T-cell (primary cell): ENCODE measurements around the gene PLEKHA4. TPM values are rescaled to one million over a fixed set of nuclear protein-coding genes. Genes with fewer than 3 reads are reported as not detected.

Experiments used
- ATAC-seq, 4 experiments: fragments of 200-7000 bp in 3 of 4; fragments of 150-1000 bp in 1 of 4; cut with Tn5 transposase; replicated peaks in 1 of 4; 1 replicate in 3 of 4; 2 replicates in 1 of 4; pipeline ENCODE4 v1.10.0; 2021; ENCODE audit warnings: moderate library complexity in 3 of 4, mild to moderate bottlenecking in 2 of 4, moderate number of reproducible peaks in 1 of 4
- CTCF ChIA-PET, 2 donors: fragments of 300-600 bp; sonication (Branson Sonifier 250); formaldehyde crosslinking; loops; one replicate each; lab custom pipeline; 2022; ENCODE audit warnings: antibody characterized with exemption in 2 of 2; lab: Charles Lee
- POLR2A ChIA-PET, 2 donors: fragments of 300-600 bp; sonication (Branson Sonifier 250); formaldehyde crosslinking; loops; one replicate each; lab custom pipeline; 2022; ENCODE audit warnings: antibody characterized with exemption in 2 of 2; lab: Charles Lee
- DNase-seq, 35 experiments: peaks; one replicate each; pipeline versions ENCODE4 v3.0.0 to v3.0.0-alpha.2; 2013 to 2023
- H3K27ac ChIP-seq: one replicate; pipeline ENCODE4 v1.5.1; 2013; ENCODE audit warnings: low read length
- H3K27me3 ChIP-seq, 2 experiments: replicated peaks in 1 of 2; 1 replicate in 1 of 2; 2 replicates in 1 of 2; pipeline versions ENCODE4 v1.6.1 to v1.7.0; 2013; ENCODE audit warnings: low read length in 1 of 2, mixed read lengths in 1 of 2; ENCODE audit not compliant: control insufficient read depth in 2 of 2, insufficient read depth in 2 of 2; ENCODE audit errors: extremely low read depth in 1 of 2
- H3K36me3 ChIP-seq, 2 donors: 1 replicate in 1 of 2; 2 replicates in 1 of 2; pipeline versions ENCODE4 v1.6.1 to v1.7.0; 2013; ENCODE audit warnings: low read length in 1 of 2; ENCODE audit not compliant: control insufficient read depth in 2 of 2, insufficient read depth in 1 of 2; ENCODE audit errors: extremely low read depth in 1 of 2
- H3K4me1 ChIP-seq, 2 experiments: 1 replicate in 1 of 2; 2 replicates in 1 of 2; pipeline versions ENCODE4 v1.6.1 to v1.7.0; 2013; ENCODE audit warnings: low read length in 2 of 2, mixed read lengths in 1 of 2; ENCODE audit not compliant: insufficient read depth in 2 of 2, control insufficient read depth in 1 of 2; ENCODE audit errors: extremely low read depth in 1 of 2
- H3K4me3 ChIP-seq, 2 donors: 1 replicate in 1 of 2; 2 replicates in 1 of 2; pipeline versions ENCODE4 v1.5.1 to v1.7.0; 2013; ENCODE audit warnings: mild to moderate bottlenecking in 2 of 2, low read length in 1 of 2, moderate library complexity in 1 of 2; ENCODE audit not compliant: control insufficient read depth in 1 of 2; ENCODE audit errors: extremely low read depth in 1 of 2
- H3K9me3 ChIP-seq: 2 replicates; pipeline ENCODE4 v1.7.0; 2013
- H3K27ac Mint-ChIP-seq, 2 donors: one replicate each; pipeline ENCODE4 v1.8.0; 2020 to 2021; ENCODE audit warnings: mild to moderate bottlenecking in 2 of 2, mixed read lengths in 2 of 2
- H3K27me3 Mint-ChIP-seq, 2 donors: one replicate each; pipeline ENCODE4 v1.8.0; 2021 to 2022; ENCODE audit warnings: mixed read lengths in 2 of 2
- H3K36me3 Mint-ChIP-seq: one replicate; pipeline ENCODE4 v1.8.0; 2021; ENCODE audit warnings: mixed read lengths
- H3K4me1 Mint-ChIP-seq, 3 donors: one replicate each; pipeline ENCODE4 v1.8.0; 2020 to 2022; ENCODE audit warnings: mixed read lengths in 3 of 3, mild to moderate bottlenecking in 1 of 3
- H3K4me3 Mint-ChIP-seq, 3 donors: one replicate each; pipeline ENCODE4 v1.8.0; 2020 to 2022; ENCODE audit warnings: mild to moderate bottlenecking in 3 of 3, mixed read lengths in 3 of 3, moderate library complexity in 3 of 3
- H3K9me3 Mint-ChIP-seq, 3 donors: one replicate each; pipeline ENCODE4 v1.8.0; 2020 to 2022; ENCODE audit warnings: mixed read lengths in 3 of 3
- WGBS: methylation state at CpG from one replicate; pipeline ENCODE4 v1.1.5; 2013; ENCODE audit warnings: missing lambda C conversion rate; ENCODE audit not compliant: insufficient coverage; 5-methylcytosine and 5-hydroxymethylcytosine counted together
- total RNA-seq, 35 experiments: library from RNA in 6 of 35; stranded (reverse) in 6 of 35; fragments of 120-200 nt in 1 of 35; gene quantifications; one replicate each; pipeline versions ENCODE4 v1.2.1 to v1.2.4 and lab custom pipeline; 2013 to 2026

Gene PLEKHA4
- total RNA-seq, 5 donors from 2014 or later (not counting 1 experiment from before 2014, with no cell fraction given): 2.7 to 11.8 (median 5.2) TPM

GRCh38 chr19:48833049-48833448 lies 35.4 kb downstream of the PLEKHA4 start:
- H3K4me3 ChIP-seq: no peak overlapping the region
- WGBS: 56% methylated on average over 2 of the region's 5 CpGs
- POLR2A ChIA-PET: no interaction called here

GRCh38 chr19:48830965-48831364 lies 37.5 kb downstream of the PLEKHA4 start:
- Histone ChIP-seq H3K4me1 (peaks cover 0 to 9% of the 10 kb centered on the region in 2 experiments), H3K27ac (no peak overlapping the region), H3K4me3 (no peak overlapping the region), H3K36me3 (no peaks in the 10 kb centered on the region), H3K9me3 (no peaks in the 10 kb centered on the region), H3K27me3 (peaks cover 0 to 17% of the 10 kb centered on the region in 2 experiments)
- Mint-ChIP-seq H3K9me3 (no peaks in the 10 kb centered on the region), H3K27ac (no peak overlapping the region), H3K36me3 (no peaks in the 10 kb centered on the region), H3K4me3 (no peak overlapping the region), H3K4me1 (peaks cover 6 to 10% (median 6%) of the 10 kb centered on the region in 3 donors), H3K27me3 (peaks cover 3 to 7% of the 10 kb centered on the region in 2 donors)
- DNase-seq: no peak
- ChIA-PET CTCF (interaction anchor here in 1 of 2 donors (1.0 kb wide), 2 partner anchors 12 to 37 kb away, joined by 3 read pairs; no protein-coding TSS in a partner anchor), POLR2A (no interaction called here)
- 80% methylated on average over 1 of the region's 4 CpGs for WGBS
- no peak for ATAC-seq

More at GRCh38 chr19:48833049-48833448, 35.4 kb downstream of the PLEKHA4 start:
- Histone ChIP-seq H3K4me1 (peaks cover 3 to 28% of the 10 kb centered on the region in 2 experiments), H3K9me3 (no peaks in the 10 kb centered on the region), H3K27me3 (peaks cover 0 to 37% of the 10 kb centered on the region in 2 experiments), H3K27ac (no peak overlapping the region), H3K36me3 (no peaks in the 10 kb centered on the region)
- Mint-ChIP-seq H3K27ac (no peak overlapping the region), H3K4me3 (peak overlapping the region in 1 of 3 donors; percentile 9), H3K27me3 (peaks cover 3 to 14% of the 10 kb centered on the region in 2 donors), H3K36me3 (no peaks in the 10 kb centered on the region), H3K9me3 (no peaks in the 10 kb centered on the region), H3K4me1 (peaks cover 18 to 25% (median 19%) of the 10 kb centered on the region in 3 donors)
- DNase-seq: no peak
- no peak for ATAC-seq
- CTCF ChIA-PET: no interaction called here

- no peaks in the 10 kb centered on the region for H3K9me3 ChIP-seq
- Mint-ChIP-seq H3K9me3 (no peaks in the 10 kb centered on the region), H3K4me1 (peaks cover 0 to 4% (median 0%) of the 10 kb centered on the region in 3 donors), H3K36me3 (no peaks in the 10 kb centered on the region), H3K27me3 (peaks cover 3% of the 10 kb centered on the region in 2 donors), H3K27ac (no peak overlapping the region), H3K4me3 (no peak overlapping the region)
- H3K36me3 ChIP-seq: no peaks in the 10 kb centered on the region
- no peak for ATAC-seq
- POLR2A ChIA-PET: no interaction called here
- no peak overlapping the region for H3K4me3 ChIP-seq
- H3K27ac ChIP-seq: no peak overlapping the region
- H3K4me1 ChIP-seq: peaks cover 0 to under 1% of the 10 kb centered on the region in 2 experiments
- H3K27me3 ChIP-seq: peaks cover 0 to 9% of the 10 kb centered on the region in 2 experiments
- no peak for DNase-seq
- WGBS: 92% methylated on average over 9 of the region's 9 CpGs
- CTCF ChIA-PET: interaction anchor here (0.7 to 1.0 kb wide), 2 partner anchors 12 to 13 kb away, joined by 3 to 8 read pairs; no protein-coding TSS in a partner anchor
These were observed 38.3 kb downstream of the PLEKHA4 start for GRCh38 chr19:48830088-48830487.

GRCh38 chr19:48826606-48827020 lies 41.8 kb downstream of the PLEKHA4 start:
- H3K4me1 ChIP-seq: no peaks in the 10 kb centered on the region
- H3K9me3 Mint-ChIP-seq: no peaks in the 10 kb centered on the region
- no peaks in the 10 kb centered on the region for H3K36me3 ChIP-seq
- no peak overlapping the region for H3K27ac ChIP-seq
- no peak overlapping the region for H3K4me3 Mint-ChIP-seq
- 81% methylated on average over 3 of the region's 8 CpGs for WGBS
- H3K4me1 Mint-ChIP-seq: no peaks in the 10 kb centered on the region
- H3K27me3 Mint-ChIP-seq: peaks cover 3% of the 10 kb centered on the region in 2 donors
- no peaks in the 10 kb centered on the region for H3K36me3 Mint-ChIP-seq
- POLR2A ChIA-PET: no interaction called here
- no peaks in the 10 kb centered on the region for H3K9me3 ChIP-seq
- H3K27me3 ChIP-seq: peaks cover 0 to 3% of the 10 kb centered on the region in 2 experiments
- CTCF ChIA-PET: interaction anchor here in 1 of 2 donors (1.2 to 1.8 kb wide), 2 partner anchors 16 to 17 kb away, joined by 5 read pairs; no protein-coding TSS in a partner anchor
- DNase-seq (no peak), ATAC-seq (no peak)
- no peak overlapping the region for H3K27ac Mint-ChIP-seq
- H3K4me3 ChIP-seq: no peak overlapping the region

- H3K9me3 Mint-ChIP-seq: no peaks in the 10 kb centered on the region
- ATAC-seq (no peak), DNase-seq (no peak)
- no peaks in the 10 kb centered on the region for H3K36me3 Mint-ChIP-seq
- H3K4me3 ChIP-seq: no peak overlapping the region
- 93% methylated on average over 2 of the region's 2 CpGs for WGBS
- CTCF ChIA-PET: interaction anchor here (0.5 kb wide), 2 partner anchors 71 to 1764 kb away, joined by 3 to 4 read pairs; no protein-coding TSS in a partner anchor
- H3K4me3 Mint-ChIP-seq: no peak overlapping the region
- POLR2A ChIA-PET: no interaction called here
- H3K9me3 ChIP-seq: no peaks in the 10 kb centered on the region
- no peaks in the 10 kb centered on the region for H3K4me1 ChIP-seq
- H3K27ac Mint-ChIP-seq: no peak overlapping the region
- H3K4me1 Mint-ChIP-seq: no peaks in the 10 kb centered on the region
- no peaks in the 10 kb centered on the region for H3K27me3 Mint-ChIP-seq
- H3K36me3 ChIP-seq: no peaks in the 10 kb centered on the region
- no peaks in the 10 kb centered on the region for H3K27me3 ChIP-seq
- H3K27ac ChIP-seq: no peak overlapping the region
These were observed 45.9 kb downstream of the PLEKHA4 start for GRCh38 chr19:48822514-48822913.

- Mint-ChIP-seq H3K4me1 (no peaks in the 10 kb centered on the region), H3K27ac (no peak overlapping the region), H3K4me3 (no peak overlapping the region), H3K36me3 (no peaks in the 10 kb centered on the region), H3K9me3 (no peaks in the 10 kb centered on the region), H3K27me3 (no peaks in the 10 kb centered on the region)
- DNase-seq (no peak), ATAC-seq (no peak)
- H3K9me3 ChIP-seq: no peaks in the 10 kb centered on the region
- H3K4me3 ChIP-seq: no peak overlapping the region
- ChIA-PET CTCF (no interaction called here), POLR2A (no interaction called here)
- H3K27ac ChIP-seq: no peak overlapping the region
- WGBS: 74% methylated on average over 5 of the region's 5 CpGs
- no peaks in the 10 kb centered on the region for H3K4me1 ChIP-seq
- no peaks in the 10 kb centered on the region for H3K27me3 ChIP-seq
- H3K36me3 ChIP-seq: no peaks in the 10 kb centered on the region
These were observed 46.8 kb downstream of the PLEKHA4 start for GRCh38 chr19:48821633-48822032.
